Heart left ventricle (tissue), 16 donors: Measurements from ENCODE around the gene SPON2. TPM values are rescaled to one million over a fixed set of nuclear protein-coding genes. Genes with fewer than 3 reads are reported as not detected.

Source experiments
- ATAC-seq, 4 donors: fragments of 200-7000 bp; cut with Tn5 transposase; one replicate each; pipeline ENCODE4 v1.9.1; 2020 to 2022; ENCODE audit warnings: moderate library complexity in 4 of 4, mild to moderate bottlenecking in 3 of 4, moderate number of reproducible peaks in 1 of 4
- DNase-seq, 5 donors: peaks; one replicate each; pipeline ENCODE4 v3.0.0-alpha.2; 2020
- H3K27ac ChIP-seq, 12 donors: fragments of 200-600 bp; sonication (generic) in 4 of 12; one replicate each; pipeline versions ENCODE4 v1.5.0 to v1.8.0; 2016 to 2022; ENCODE audit warnings: mild to moderate bottlenecking in 2 of 12
- H3K27me3 ChIP-seq, 9 donors: fragments of 200-600 bp; sonication (generic) in 2 of 9; one replicate each; pipeline versions ENCODE4 v1.5.1 to v1.8.0; 2016 to 2022; ENCODE audit warnings: mild to moderate bottlenecking in 3 of 9
- H3K36me3 ChIP-seq, 9 donors: fragments of 200-600 bp; sonication (generic) in 2 of 9; one replicate each; pipeline versions ENCODE4 v1.5.0 to v1.8.0; 2018 to 2022; ENCODE audit warnings: mild to moderate bottlenecking in 2 of 9
- H3K4me1 ChIP-seq, 12 donors: fragments of 200-600 bp; sonication (generic) in 4 of 12; one replicate each; pipeline versions ENCODE4 v1.5.0 to v1.8.0; 2016 to 2022; ENCODE audit warnings: mild to moderate bottlenecking in 3 of 12
- H3K4me3 ChIP-seq, 12 donors: fragments of 200-600 bp; sonication (generic) in 4 of 12; one replicate each; pipeline versions ENCODE4 v1.5.0 to v1.8.0; 2017 to 2022; ENCODE audit warnings: mild to moderate bottlenecking in 9 of 12, moderate library complexity in 4 of 12
- H3K9me3 ChIP-seq, 12 donors: fragments of 200-600 bp; sonication (generic) in 4 of 12; one replicate each; pipeline versions ENCODE4 v1.5.0 to v1.8.0; 2016 to 2022; ENCODE audit warnings: mild to moderate bottlenecking in 1 of 12
- CTCF ChIP-seq, 12 donors: fragments of 200-600 bp; sonication (generic) in 4 of 12; IDR thresholded peaks; one replicate each; pipeline versions ENCODE4 v1.5.0 to v1.8.0; 2018 to 2022; ENCODE audit warnings: antibody characterized with exemption in 12 of 12, mild to moderate bottlenecking in 5 of 12
- POLR2A ChIP-seq, 2 donors: fragments of 450-650 bp; IDR thresholded peaks; one replicate each; pipeline ENCODE4 v1.6.1; 2017; ENCODE audit warnings: antibody characterized with exemption in 2 of 2, mild to moderate bottlenecking in 2 of 2, moderate library complexity in 2 of 2
- WGBS, 4 donors: extraction: QIAGEN DNeasy Blood & Tissue Kit in 2 of 4; methylation state at CpG; one replicate each; pipeline versions ENCODE4 v1.1.5 to v1.1.7; 2013 to 2018; 5-methylcytosine and 5-hydroxymethylcytosine counted together
- intact Hi-C, 10 donors: fragments of 100-400 bp; cut with DNase I; formaldehyde crosslinking; loops; one replicate each; pipeline versions ENCODE4 v1.11.1 to v1.14.2; 2022
- polyA plus RNA-seq, 2 donors: library from polyadenylated mRNA; stranded (reverse); fragments of 200-250 nt; gene quantifications; one replicate each; pipeline ENCODE4 v1.2.3, GENCODE V29; 2013
- total RNA-seq, 9 donors: library from RNA; depleted of rRNA in 2 of 9; stranded (reverse); fragments of >200 nt in 2 of 9; fragmentation: NEBNext Ultra II Directional in 3 of 9; extraction: Animal tissue kit (Norgen Biotek cat#: 25700) in 3 of 9; gene quantifications; one replicate each; pipeline versions ENCODE4 v1.1.0 to v1.2.4, GENCODE V29; 2016 to 2023
- donor health status: ischemic (EF 13 %, LVEDD 7.1; RV severe dilation, severe dysfunction).
- donor health status: healthy with polysubstance abuse.
- donor health status: DM: no; HTN: yes; CAD: no.
- donor health status: DM: no; HTN: no; CAD: no.
- donor health status: ischemic (EF 25% LVEDD 6.9; RV normal size, moderate dysfunction).
- donor health status: ischemic (EF 25% LVEDD 5.7; RV mildly dilated, moderate dysfunction).
- donor health status: healthy.
- donor health status: DM: yes; HTN: yes; CAD: no.
- donor health status: ischemic (EF 35%, LVEDD 5.7; RV mildly dilated, moderate dysfunction).
- donor health status: nonischemic (EF 11% LVEDD 7.7; RV severe dilation, severe dysfunction).
- donor health status: DM: yes; HTN: yes; CAD: no.
- donor health status: PGD.
- donor health status: ischemic (EF 29% LVEDD 5.4; RV normal size, mild dysfunction).
- donor health status: nonischemic (EF 23%, LVEDD 6.1; RV moderate dilation, normal function).

The SPON2 gene
- total and polyA plus RNA-seq, 11 donors = 7.8 to 36.3 (median 13.7) TPM

DNA sequence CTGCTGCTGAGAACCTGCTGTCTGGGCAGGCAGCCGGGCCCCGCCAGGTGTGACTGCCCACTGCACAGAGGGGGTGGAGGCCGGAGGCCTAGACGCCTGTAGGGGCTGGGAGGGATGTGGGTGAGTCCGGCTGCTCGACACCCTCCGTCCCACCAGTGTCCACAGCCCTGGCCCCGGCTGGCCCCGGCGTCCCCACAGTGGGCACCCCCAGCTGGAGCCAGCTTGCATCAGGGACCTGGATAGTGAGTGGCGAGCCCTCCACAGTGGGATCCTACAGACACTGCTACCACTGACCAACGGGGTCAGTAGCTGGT, 34.7 kb upstream of the SPON2 start:
- Histone ChIP-seq H3K36me3 (peaks cover 0 to 15% (median 10%) of the 10 kb centered on the region in 9 donors), H3K27me3 (no peaks in the 10 kb centered on the region), H3K9me3 (no peaks in the 10 kb centered on the region), H3K27ac (no peak overlapping the region), H3K4me1 (peaks cover 5 to 61% (median 42%) of the 10 kb centered on the region in 12 donors), H3K4me3 (no peak overlapping the region)
- TF ChIP-seq CTCF (IDR thresholded peaks at IDR 0.05) (no peak), POLR2A (IDR thresholded peaks at IDR 0.05) (no peak)
- peak in 4 of 5 donors; percentile 18 to 58 (median 28) for DNase-seq
- WGBS, 4 donors = 77 to 95% (median 88%) methylated on average over 5 to 12 of the region's 12 CpGs
- intact Hi-C loops = loop anchor here in 4 of 10 donors (5.0 kb wide), 3 partner anchors 35 to 40 kb away; partner anchors contain the start of genes SPON2 (in 2 of the 4) and CTBP1 (in 1 of the 4)
- no peak for ATAC-seq

GRCh38 chr4:1206299-1207156, 34.1 kb upstream of the SPON2 start:
- 94 to 98% (median 95%) methylated on average over 14 to 21 of the region's 21 CpGs for WGBS, 4 donors
- DNase-seq = peak in 4 of 5 donors; percentile 18 to 53 (median 22)
- H3K4me1 ChIP-seq = peaks cover 5 to 66% (median 40%) of the 10 kb centered on the region in 12 donors
- peaks cover 0 to 9% (median 7%) of the 10 kb centered on the region in 9 donors for H3K36me3 ChIP-seq
- H3K27ac ChIP-seq = no peak overlapping the region
- H3K4me3 ChIP-seq = no peak overlapping the region
- intact Hi-C loops = loop anchor here in 4 of 10 donors (5.0 kb wide), 3 partner anchors 34 to 41 kb away; partner anchors contain the start of genes SPON2 (in 2 of the 4) and CTBP1 (in 1 of the 4)
- ATAC-seq = no peak
- H3K27me3 ChIP-seq = no peaks in the 10 kb centered on the region
- H3K9me3 ChIP-seq = no peaks in the 10 kb centered on the region
- TF ChIP-seq CTCF (IDR thresholded peaks at IDR 0.05) = no peak

GRCh38 chr4:1205586-1206298, 33.4 kb upstream of the SPON2 start:
- DNase-seq (peak in 4 of 5 donors; percentile 16 to 54 (median 26)), ATAC-seq (no peak)
- peaks cover 0 to 1% (median 0%) of the 10 kb centered on the region in 9 donors for H3K36me3 ChIP-seq
- 94 to 98% (median 95%) methylated on average over 7 to 17 of the region's 17 CpGs for WGBS, 4 donors
- no peak overlapping the region for H3K27ac ChIP-seq
- no peaks in the 10 kb centered on the region for H3K9me3 ChIP-seq
- intact Hi-C loops = loop anchor here in 4 of 10 donors (5.0 kb wide), 3 partner anchors 33 to 42 kb away; partner anchors contain the start of genes SPON2 (in 2 of the 4) and CTBP1 (in 1 of the 4)
- H3K27me3 ChIP-seq = no peaks in the 10 kb centered on the region
- peaks cover 5 to 67% (median 36%) of the 10 kb centered on the region in 12 donors for H3K4me1 ChIP-seq
- TF ChIP-seq POLR2A (IDR thresholded peaks at IDR 0.05) (no peak), CTCF (IDR thresholded peaks at IDR 0.05) (no peak)
- no peak overlapping the region for H3K4me3 ChIP-seq
